GM21723 (cell line): ENCODE measurements around the gene ANTXR1.

ENCODE experiments used
- ATAC-seq: cut with Tn5 transposase; IDR thresholded peaks from one replicate; pipeline ENCODE4 v1.9.1; 2021; ENCODE audit warnings: mild to moderate bottlenecking, moderate library complexity; ENCODE audit not compliant: unreplicated experiment

The ANTXR1 gene

GRCh38 chr2:69067866-69068265 is 54.9 kb downstream of the ANTXR1 start:
- no peak for ATAC-seq

- ATAC-seq = no peak
These were observed 58.0 kb downstream of the ANTXR1 start for GRCh38 chr2:69070969-69071368.

- ATAC-seq = no peak
These were observed 61.1 kb downstream of the ANTXR1 start for GRCh38 chr2:69073928-69074570.

- ATAC-seq = no peak
These were observed 61.9 kb downstream of the ANTXR1 start for GRCh38 chr2:69074918-69075317.

- ATAC-seq = no peak
These were observed 62.5 kb downstream of the ANTXR1 start for GRCh38 chr2:69075486-69075885.

- ATAC-seq = no peak
These were observed 63.6 kb downstream of the ANTXR1 start for GRCh38 chr2:69076601-69077000.

GRCh38 chr2:69077252-69077950 is 64.4 kb downstream of the ANTXR1 start:
- no peak for ATAC-seq

- ATAC-seq = no peak
These were observed 67.1 kb downstream of the ANTXR1 start for GRCh38 chr2:69080071-69080470.

- ATAC-seq = no peak
These were observed 68.1 kb downstream of the ANTXR1 start for GRCh38 chr2:69081001-69081580.

- ATAC-seq = no peak
These were observed 68.8 kb downstream of the ANTXR1 start for GRCh38 chr2:69081757-69082156.

- no peak for ATAC-seq
These were observed 69.5 kb downstream of the ANTXR1 start for GRCh38 chr2:69082430-69082997.

- no peak for ATAC-seq
These were observed 70.3 kb downstream of the ANTXR1 start for GRCh38 chr2:69083235-69083748.

GRCh38 chr2:69084492-69084891 is 71.5 kb downstream of the ANTXR1 start:
- ATAC-seq = no peak

GRCh38 chr2:69086466-69086865 is 73.5 kb downstream of the ANTXR1 start:
- ATAC-seq = no peak

GRCh38 chr2:69087211-69087911 is 74.4 kb downstream of the ANTXR1 start:
- ATAC-seq = no peak

GRCh38 chr2:69087912-69088240 is 74.9 kb downstream of the ANTXR1 start:
- ATAC-seq = no peak

- no peak for ATAC-seq
These were observed 75.5 kb downstream of the ANTXR1 start for GRCh38 chr2:69088466-69088865.

- no peak for ATAC-seq
These were observed 76.3 kb downstream of the ANTXR1 start for GRCh38 chr2:69089266-69089665.

- no peak for ATAC-seq
These were observed 77.0 kb downstream of the ANTXR1 start for GRCh38 chr2:69089998-69090397.

GRCh38 chr2:69090820-69091219 is 77.8 kb downstream of the ANTXR1 start:
- no peak for ATAC-seq

GRCh38 chr2:69092857-69093256 is 79.9 kb downstream of the ANTXR1 start:
- no peak for ATAC-seq
